T-helper 2 cell treated with Interferon-gamma antibody and Interleukin-4, amounts not matched to agents 100 ng/mL and 5 ng/mL, for 36 hours (primary cell): Measurements from ENCODE around the gene KRTAP6-2. TPM values are rescaled to one million over a fixed set of nuclear protein-coding genes. Genes with fewer than 3 reads are reported as not detected.

Source experiments
- intact Hi-C: fragments of 100-400 bp; cut with micrococcal nuclease; formaldehyde crosslinking; loops from one replicate; pipeline ENCODE4 v1.15.1; 2023
- total RNA-seq: library from RNA; stranded (reverse); gene quantifications from 2 replicates; pipeline ENCODE4 v1.2.3, GENCODE V29; 2022

KRTAP6-2 gene
- total RNA-seq, 1 donor from 2014 or later = not detected

- intact Hi-C loops = no loop called here
Observed at GRCh38 chr21:30577766-30578165, 20.9 kb downstream of the KRTAP6-2 start.

GRCh38 chr21:30567617-30568016 lies 31.1 kb downstream of the KRTAP6-2 start:
- intact Hi-C loops = no loop called here

- intact Hi-C loops = no loop called here
Observed at GRCh38 chr21:30563630-30564029, 35.1 kb downstream of the KRTAP6-2 start.

GRCh38 chr21:30563072-30563471 lies 35.6 kb downstream of the KRTAP6-2 start:
- intact Hi-C loops = no loop called here

- intact Hi-C loops = no loop called here
Observed at GRCh38 chr21:30561957-30562356, 36.7 kb downstream of the KRTAP6-2 start.

GRCh38 chr21:30561264-30561895 lies 37.3 kb downstream of the KRTAP6-2 start, which contains the start of gene KRTAP19-7:
KRTAP19-7 (minus strand) TSS chr21:30561314; CDS start chr21:30561289, 25 bp downstream.
- intact Hi-C loops = no loop called here

GRCh38 chr21:30555095-30555494 lies 43.6 kb downstream of the KRTAP6-2 start:
- intact Hi-C loops = no loop called here

GRCh38 chr21:30552782-30553181 lies 45.9 kb downstream of the KRTAP6-2 start:
- intact Hi-C loops = no loop called here

Other genes with a start within 250 kb of the KRTAP6-2 start
- gene KRTAP13-2, start 226.6 kb downstream of the KRTAP6-2 start, total RNA-seq = not detected in 2 replicates
- not detected in 2 replicates for gene KRTAP13-1, start 202.9 kb downstream of the KRTAP6-2 start, total RNA-seq
- not detected in 2 replicates for gene KRTAP13-3, start 173.0 kb downstream of the KRTAP6-2 start, total RNA-seq
- gene KRTAP13-4, start 168.7 kb downstream of the KRTAP6-2 start, total RNA-seq = not detected in 2 replicates
- gene KRTAP15-1, start 158.6 kb downstream of the KRTAP6-2 start, total RNA-seq = not detected in 2 replicates
- not detected in 2 replicates for gene KRTAP19-1, start 118.5 kb downstream of the KRTAP6-2 start, total RNA-seq
- gene KRTAP19-2, start 111.5 kb downstream of the KRTAP6-2 start, total RNA-seq = not detected in 2 replicates
- gene KRTAP19-3, start 106.9 kb downstream of the KRTAP6-2 start, total RNA-seq = not detected in 2 replicates
- not detected in 2 replicates for gene KRTAP19-4, start 101.7 kb downstream of the KRTAP6-2 start, total RNA-seq
- gene KRTAP19-5, start 96.8 kb downstream of the KRTAP6-2 start, total RNA-seq = not detected in 2 replicates
- gene KRTAP19-6, start 57.0 kb downstream of the KRTAP6-2 start, total RNA-seq = not detected in 2 replicates
- gene KRTAP19-7, start 37.6 kb downstream of the KRTAP6-2 start, total RNA-seq = not detected in 2 replicates
- gene KRTAP22-2, start 8.5 kb downstream of the KRTAP6-2 start, total RNA-seq = not detected in 2 replicates
- gene KRTAP6-3, start 6.5 kb downstream of the KRTAP6-2 start, total RNA-seq = not detected in 2 replicates
- not detected in 2 replicates for gene KRTAP22-1, start 2.2 kb upstream of the KRTAP6-2 start, total RNA-seq
- gene KRTAP6-1, start 15.0 kb upstream of the KRTAP6-2 start, total RNA-seq = not detected in 2 replicates
- gene KRTAP20-1, start 17.5 kb upstream of the KRTAP6-2 start, total RNA-seq = not detected in 2 replicates
- gene KRTAP20-4, start 21.7 kb upstream of the KRTAP6-2 start, total RNA-seq = not detected in 2 replicates
- not detected in 2 replicates for gene KRTAP20-2, start 36.3 kb upstream of the KRTAP6-2 start, total RNA-seq
- not detected in 2 replicates for gene KRTAP20-3, start 44.0 kb upstream of the KRTAP6-2 start, total RNA-seq
- not detected in 2 replicates for gene KRTAP21-3, start 119.9 kb upstream of the KRTAP6-2 start, total RNA-seq
- gene KRTAP21-2, start 148.4 kb upstream of the KRTAP6-2 start, total RNA-seq = not detected in 2 replicates
- not detected in 2 replicates for gene KRTAP21-1, start 156.5 kb upstream of the KRTAP6-2 start, total RNA-seq
- gene KRTAP8-1, start 214.4 kb upstream of the KRTAP6-2 start, total RNA-seq = not detected in 2 replicates
- gene KRTAP7-1, start 230.9 kb upstream of the KRTAP6-2 start, total RNA-seq = not detected in 2 replicates